Upper lobe of right lung (tissue), 1 donor: ENCODE results near the gene UTRN. TPM values are rescaled to one million over a fixed set of nuclear protein-coding genes. Genes with fewer than 3 reads are reported as not detected.
A peak's percentile ranks its signal among the peaks of the same experiment; 100 is the strongest.

Experiments used
- ATAC-seq: fragments of 200-7000 bp; cut with Tn5 transposase; one replicate; pipeline ENCODE4 v1.9.1; 2020; ENCODE audit warnings: mild to moderate bottlenecking, moderate library complexity
- DNase-seq: peaks from one replicate; pipeline ENCODE4 v3.0.0-alpha.2; 2020
- H3K27ac ChIP-seq: fragments of 200-600 bp; one replicate; pipeline ENCODE4 v1.8.0; 2022
- H3K27me3 ChIP-seq: fragments of 200-600 bp; one replicate; pipeline ENCODE4 v1.8.0; 2022; ENCODE audit warnings: mild to moderate bottlenecking
- H3K36me3 ChIP-seq: fragments of 200-600 bp; one replicate; pipeline ENCODE4 v1.8.0; 2022
- H3K4me1 ChIP-seq: fragments of 200-600 bp; one replicate; pipeline ENCODE4 v1.8.0; 2022
- H3K4me3 ChIP-seq: fragments of 200-600 bp; one replicate; pipeline ENCODE4 v1.8.0; 2022; ENCODE audit warnings: mild to moderate bottlenecking
- H3K9me3 ChIP-seq: fragments of 200-600 bp; one replicate; pipeline ENCODE4 v1.8.0; 2022
- CTCF ChIP-seq: fragments of 200-600 bp; IDR thresholded peaks from one replicate; pipeline ENCODE4 v1.8.0; 2022; ENCODE audit warnings: antibody characterized with exemption
- intact Hi-C: fragments of 100-400 bp; cut with DNase I; formaldehyde crosslinking; loops from one replicate; pipeline ENCODE4 v1.11.0; 2022
- total RNA-seq: library from RNA; stranded (reverse); fragmentation: NEBNext Ultra II Directional; extraction: Animal tissue kit (Norgen Biotek cat#: 25700); gene quantifications from one replicate; pipeline ENCODE4 v1.2.1, GENCODE V29; 2021
- donor health status: DM: no; HTN: yes; CAD: no; lungs with severe emphysema.

Gene UTRN
- total RNA-seq, 1 donor from 2014 or later, result 316 TPM

DNA sequence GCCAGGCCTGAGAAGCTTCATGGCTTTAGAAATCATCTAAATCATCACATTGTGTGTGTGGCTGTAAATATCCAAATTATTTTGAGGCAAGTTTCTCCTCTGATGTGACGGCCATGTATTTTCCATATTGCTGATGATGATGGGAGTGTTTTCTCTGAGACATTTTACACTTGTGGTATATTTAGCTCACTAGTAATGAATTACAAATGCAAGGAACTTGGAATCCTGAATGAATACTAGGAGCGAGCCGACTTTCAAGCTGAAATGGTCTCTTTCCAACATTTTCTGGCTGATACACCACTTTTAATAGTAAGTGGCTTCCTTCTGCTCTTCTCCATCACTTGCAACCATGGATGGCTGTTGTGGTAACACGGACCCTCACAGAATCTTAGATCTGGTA, 41.3 kb downstream of the UTRN start:
- Histone ChIP-seq H3K27ac (no peak overlapping the region), H3K27me3 (no peaks in the 10 kb centered on the region), H3K9me3 (no peaks in the 10 kb centered on the region), H3K36me3 (no peaks in the 10 kb centered on the region), H3K4me3 (no peak overlapping the region), H3K4me1 (peaks cover 45% of the 10 kb centered on the region)
- DNase-seq, result no peak
- intact Hi-C loops, result no loop called here
- no peak for TF ChIP-seq CTCF
- no peak for ATAC-seq

DNA sequence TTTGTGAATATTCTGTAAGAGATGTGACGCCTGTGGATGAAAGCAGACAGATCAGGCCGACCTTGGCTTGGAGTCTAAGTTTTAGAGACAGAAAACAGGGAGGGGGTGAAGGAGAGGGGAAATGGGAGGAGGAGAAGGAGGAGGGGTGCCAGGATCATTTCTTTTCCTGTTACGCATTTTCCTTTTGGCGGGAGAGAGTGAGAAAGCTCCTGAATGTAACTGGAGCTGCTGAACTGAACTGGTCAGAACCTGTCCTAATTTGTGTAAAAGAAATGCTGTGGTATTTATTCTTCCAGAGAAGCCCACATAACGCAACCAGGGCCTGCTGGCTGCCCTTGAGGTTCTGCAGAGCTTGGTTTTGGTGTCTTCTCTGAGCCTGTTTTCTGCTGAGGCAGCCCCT, 41.9 kb downstream of the UTRN start:
- Histone ChIP-seq H3K36me3 (no peaks in the 10 kb centered on the region), H3K27ac (peak overlapping the region; percentile 7), H3K9me3 (no peaks in the 10 kb centered on the region), H3K27me3 (no peaks in the 10 kb centered on the region), H3K4me3 (no peak overlapping the region), H3K4me1 (peaks cover 43% of the 10 kb centered on the region)
- no peak for TF ChIP-seq CTCF
- ATAC-seq (no peak), DNase-seq (no peak)
- intact Hi-C loops, result no loop called here

DNA sequence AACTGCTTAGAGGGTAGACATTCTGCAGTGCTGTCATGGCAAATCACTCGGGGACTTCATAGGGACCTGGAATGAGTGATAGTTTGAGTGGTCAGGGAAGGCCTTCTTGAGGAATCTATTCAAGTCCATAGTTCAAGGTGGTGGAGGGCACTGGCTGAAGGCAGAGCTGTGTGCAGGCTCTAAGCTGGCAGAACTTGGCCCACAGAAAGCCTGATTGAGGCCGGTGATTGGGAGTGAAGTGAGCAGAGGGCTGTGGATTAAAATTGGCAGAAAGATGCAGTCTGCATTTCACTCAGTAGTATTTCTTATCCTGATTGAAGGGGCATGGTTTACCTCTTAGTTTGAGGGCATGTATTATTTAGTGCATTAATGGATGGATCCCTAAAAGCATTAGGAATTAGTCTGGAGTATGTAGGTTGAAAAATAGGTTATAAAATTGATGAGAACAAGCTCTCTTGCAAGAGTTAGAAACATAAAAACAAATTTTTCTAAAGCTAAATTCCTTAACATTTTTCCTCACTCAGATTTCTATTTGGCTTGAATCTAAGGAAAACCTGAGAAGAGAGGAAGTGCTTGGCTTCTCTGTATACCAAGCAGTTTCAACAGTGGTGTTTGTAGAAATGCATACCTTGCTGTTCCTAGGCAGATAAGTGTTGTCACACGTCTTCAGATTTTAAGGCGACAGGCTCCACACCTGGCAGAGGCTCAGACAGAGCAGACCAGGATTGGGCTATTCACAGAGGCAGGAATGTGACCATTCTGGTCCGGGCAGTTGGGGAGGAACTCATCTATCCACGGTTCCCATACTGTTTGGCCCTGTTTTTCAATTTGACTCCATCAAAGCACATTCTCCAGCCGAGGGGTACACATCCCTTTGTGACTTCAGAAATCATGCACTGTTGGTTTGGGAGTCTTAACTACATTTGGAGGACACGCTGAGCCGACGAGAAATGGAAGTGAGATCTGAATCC, 45.2 kb downstream of the UTRN start:
- DNase-seq (peak; percentile 87), ATAC-seq (peak; percentile 93)
- H3K27ac ChIP-seq, result peak overlapping the region; percentile 55
- TF ChIP-seq CTCF, result no peak
- intact Hi-C loops, result no loop called here
- H3K27me3 ChIP-seq, result no peaks in the 10 kb centered on the region
- H3K4me1 ChIP-seq, result peaks cover 49% of the 10 kb centered on the region
- peak overlapping the region; percentile 37 for H3K4me3 ChIP-seq
- H3K9me3 ChIP-seq, result no peaks in the 10 kb centered on the region
- no peaks in the 10 kb centered on the region for H3K36me3 ChIP-seq

DNA sequence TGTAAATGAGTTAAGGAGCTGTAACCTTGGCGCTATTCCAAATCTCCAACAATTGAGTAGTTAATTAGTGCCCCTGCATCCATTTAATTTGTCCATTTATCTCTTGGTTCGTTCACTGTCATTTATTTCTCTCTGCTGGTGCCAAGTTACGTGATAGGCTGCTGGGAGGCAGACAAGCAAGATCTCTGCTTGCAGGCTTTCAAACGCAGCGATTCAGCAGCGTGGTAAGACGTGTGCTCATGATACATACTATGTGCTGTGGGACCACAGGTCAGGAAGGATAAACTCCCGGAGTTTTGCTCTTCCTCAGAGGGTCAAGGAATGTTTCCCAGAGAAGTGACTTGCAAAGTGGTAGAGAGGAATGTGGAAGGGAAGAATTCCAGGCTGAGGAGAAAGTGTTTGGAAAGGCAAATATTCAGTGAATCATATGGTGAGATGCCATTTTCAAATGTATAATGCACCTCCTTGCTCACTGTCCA, 46.4 kb downstream of the UTRN start:
- no peak for TF ChIP-seq CTCF
- peak overlapping the region; percentile 37 for H3K4me3 ChIP-seq
- DNase-seq (no peak), ATAC-seq (no peak)
- H3K9me3 ChIP-seq, result no peaks in the 10 kb centered on the region
- no peaks in the 10 kb centered on the region for H3K36me3 ChIP-seq
- peaks cover 55% of the 10 kb centered on the region for H3K4me1 ChIP-seq
- H3K27me3 ChIP-seq, result no peaks in the 10 kb centered on the region
- H3K27ac ChIP-seq, result peak overlapping the region; percentile 44
- intact Hi-C loops, result no loop called here

GRCh38 chr6:144332177-144332576, 47.0 kb downstream of the UTRN start:
- Histone ChIP-seq H3K4me1 (peaks cover 54% of the 10 kb centered on the region), H3K27ac (no peak overlapping the region), H3K4me3 (peak overlapping the region; percentile 37), H3K9me3 (no peaks in the 10 kb centered on the region), H3K36me3 (no peaks in the 10 kb centered on the region), H3K27me3 (no peaks in the 10 kb centered on the region)
- no peak for TF ChIP-seq CTCF
- intact Hi-C loops, result no loop called here
- ATAC-seq, result no peak
- no peak for DNase-seq
